ENCODE results near the gene GMPR. TPM values are rescaled to one million over a fixed set of nuclear protein-coding genes. Genes with fewer than 3 reads are reported as not detected.

Gene GMPR
- total RNA-seq, 1 donor from 2014 or later, result 0.96 TPM

GRCh38 chr6:16243055-16243454 lies 4.7 kb downstream of the GMPR start:
- H3K27me3 Mint-ChIP-seq (ENCODE audit: insufficient read depth), result peaks cover 24% of the 10 kb centered on the region
- H3K4me1 Mint-ChIP-seq (ENCODE audit: low read depth), result peaks cover 8% of the 10 kb centered on the region
- H3K9me3 Mint-ChIP-seq, result no peaks in the 10 kb centered on the region
- DNase-seq (ENCODE audit: low spot score), result no peak
- no peaks in the 10 kb centered on the region for H3K36me3 Mint-ChIP-seq (ENCODE audit: low read depth)
- no peak overlapping the region for H3K27ac Mint-ChIP-seq
- no peak overlapping the region for H3K4me3 Mint-ChIP-seq
- intact Hi-C loops (cut with micrococcal nuclease), result no loop called here

- no peak for DNase-seq (ENCODE audit: low spot score)
- Mint-ChIP-seq H3K4me1 (ENCODE audit: low read depth) (peaks cover 7% of the 10 kb centered on the region), H3K9me3 (no peaks in the 10 kb centered on the region), H3K27me3 (ENCODE audit: insufficient read depth) (peaks cover 24% of the 10 kb centered on the region), H3K36me3 (ENCODE audit: low read depth) (no peaks in the 10 kb centered on the region), H3K27ac (no peak overlapping the region), H3K4me3 (no peak overlapping the region)
- intact Hi-C loops (cut with micrococcal nuclease), result no loop called here
These were observed 5.3 kb downstream of the GMPR start for GRCh38 chr6:16243664-16244063.

GRCh38 chr6:16244446-16244845 lies 6.1 kb downstream of the GMPR start:
- Mint-ChIP-seq H3K4me3 (no peak overlapping the region), H3K9me3 (no peaks in the 10 kb centered on the region), H3K4me1 (ENCODE audit: low read depth) (no peaks in the 10 kb centered on the region), H3K27ac (no peak overlapping the region), H3K27me3 (ENCODE audit: insufficient read depth) (peaks cover 17% of the 10 kb centered on the region), H3K36me3 (ENCODE audit: low read depth) (no peaks in the 10 kb centered on the region)
- intact Hi-C loops (cut with micrococcal nuclease), result no loop called here
- DNase-seq (ENCODE audit: low spot score), result no peak

- H3K4me3 Mint-ChIP-seq, result no peak overlapping the region
These were observed 6.6 kb downstream of the GMPR start for GRCh38 chr6:16244869-16245451.

GRCh38 chr6:16248271-16248853 lies 10.0 kb downstream of the GMPR start:
- Mint-ChIP-seq H3K27ac (no peak overlapping the region), H3K27me3 (ENCODE audit: insufficient read depth) (peaks cover 7% of the 10 kb centered on the region), H3K9me3 (no peaks in the 10 kb centered on the region), H3K36me3 (ENCODE audit: low read depth) (no peaks in the 10 kb centered on the region), H3K4me1 (ENCODE audit: low read depth) (no peaks in the 10 kb centered on the region), H3K4me3 (no peak overlapping the region)
- intact Hi-C loops (cut with micrococcal nuclease), result no loop called here
- no peak for DNase-seq (ENCODE audit: low spot score)

More at GRCh38 chr6:16244869-16245451, 6.6 kb downstream of the GMPR start:
- Mint-ChIP-seq H3K9me3 (no peaks in the 10 kb centered on the region), H3K27me3 (ENCODE audit: insufficient read depth) (peaks cover 15% of the 10 kb centered on the region), H3K4me1 (ENCODE audit: low read depth) (no peaks in the 10 kb centered on the region), H3K36me3 (ENCODE audit: low read depth) (no peaks in the 10 kb centered on the region), H3K27ac (no peak overlapping the region)
- no peak for DNase-seq (ENCODE audit: low spot score)
- intact Hi-C loops (cut with micrococcal nuclease), result no loop called here

- Mint-ChIP-seq H3K27me3 (ENCODE audit: insufficient read depth) (peaks cover 2% of the 10 kb centered on the region), H3K4me3 (no peak overlapping the region), H3K36me3 (ENCODE audit: low read depth) (no peaks in the 10 kb centered on the region), H3K9me3 (no peaks in the 10 kb centered on the region), H3K27ac (no peak overlapping the region), H3K4me1 (ENCODE audit: low read depth) (no peaks in the 10 kb centered on the region)
- intact Hi-C loops (cut with micrococcal nuclease), result no loop called here
- no peak for DNase-seq (ENCODE audit: low spot score)
These were observed 11.6 kb downstream of the GMPR start for GRCh38 chr6:16249971-16250370.

GRCh38 chr6:16251706-16252105 lies 13.3 kb downstream of the GMPR start:
- Mint-ChIP-seq H3K27ac (no peak overlapping the region), H3K4me1 (ENCODE audit: low read depth) (no peaks in the 10 kb centered on the region), H3K4me3 (no peak overlapping the region), H3K27me3 (ENCODE audit: insufficient read depth) (no peaks in the 10 kb centered on the region), H3K36me3 (ENCODE audit: low read depth) (no peaks in the 10 kb centered on the region), H3K9me3 (no peaks in the 10 kb centered on the region)
- intact Hi-C loops (cut with micrococcal nuclease), result no loop called here
- no peak for DNase-seq (ENCODE audit: low spot score)

GRCh38 chr6:16252686-16253299 lies 14.4 kb downstream of the GMPR start:
- Mint-ChIP-seq H3K36me3 (ENCODE audit: low read depth) (no peaks in the 10 kb centered on the region), H3K27ac (no peak overlapping the region), H3K4me3 (no peak overlapping the region), H3K9me3 (no peaks in the 10 kb centered on the region), H3K27me3 (ENCODE audit: insufficient read depth) (no peaks in the 10 kb centered on the region), H3K4me1 (ENCODE audit: low read depth) (no peaks in the 10 kb centered on the region)
- DNase-seq (ENCODE audit: low spot score), result no peak
- intact Hi-C loops (cut with micrococcal nuclease), result no loop called here

- Mint-ChIP-seq H3K4me1 (ENCODE audit: low read depth) (no peaks in the 10 kb centered on the region), H3K27me3 (ENCODE audit: insufficient read depth) (no peaks in the 10 kb centered on the region), H3K27ac (no peak overlapping the region), H3K9me3 (no peaks in the 10 kb centered on the region), H3K36me3 (ENCODE audit: low read depth) (no peaks in the 10 kb centered on the region), H3K4me3 (no peak overlapping the region)
- no peak for DNase-seq (ENCODE audit: low spot score)
- intact Hi-C loops (cut with micrococcal nuclease), result no loop called here
These were observed 15.2 kb downstream of the GMPR start for GRCh38 chr6:16253399-16254144.

GRCh38 chr6:16254535-16254934 lies 16.1 kb downstream of the GMPR start:
- H3K9me3 Mint-ChIP-seq, result no peaks in the 10 kb centered on the region
- intact Hi-C loops (cut with micrococcal nuclease), result no loop called here
- no peak overlapping the region for H3K4me3 Mint-ChIP-seq
- H3K27ac Mint-ChIP-seq, result no peak overlapping the region
- no peaks in the 10 kb centered on the region for H3K4me1 Mint-ChIP-seq (ENCODE audit: low read depth)
- peaks cover 2% of the 10 kb centered on the region for H3K27me3 Mint-ChIP-seq (ENCODE audit: insufficient read depth)
- DNase-seq (ENCODE audit: low spot score), result no peak
- H3K36me3 Mint-ChIP-seq (ENCODE audit: low read depth), result no peaks in the 10 kb centered on the region

GRCh38 chr6:16256781-16257180 lies 18.4 kb downstream of the GMPR start:
- Mint-ChIP-seq H3K4me3 (no peak overlapping the region), H3K27ac (no peak overlapping the region), H3K36me3 (ENCODE audit: low read depth) (no peaks in the 10 kb centered on the region), H3K9me3 (no peaks in the 10 kb centered on the region), H3K4me1 (ENCODE audit: low read depth) (no peaks in the 10 kb centered on the region), H3K27me3 (ENCODE audit: insufficient read depth) (peaks cover 2% of the 10 kb centered on the region)
- intact Hi-C loops (cut with micrococcal nuclease), result no loop called here
- no peak for DNase-seq (ENCODE audit: low spot score)

- intact Hi-C loops (cut with micrococcal nuclease), result no loop called here
- Mint-ChIP-seq H3K36me3 (ENCODE audit: low read depth) (no peaks in the 10 kb centered on the region), H3K27me3 (ENCODE audit: insufficient read depth) (peaks cover 2% of the 10 kb centered on the region), H3K4me1 (ENCODE audit: low read depth) (no peaks in the 10 kb centered on the region), H3K4me3 (no peak overlapping the region), H3K27ac (no peak overlapping the region), H3K9me3 (no peaks in the 10 kb centered on the region)
- no peak for DNase-seq (ENCODE audit: low spot score)
These were observed 19.8 kb downstream of the GMPR start for GRCh38 chr6:16257999-16258708.

GRCh38 chr6:16258709-16259075 lies 20.3 kb downstream of the GMPR start:
- Mint-ChIP-seq H3K27ac (no peak overlapping the region), H3K9me3 (no peaks in the 10 kb centered on the region), H3K4me3 (no peak overlapping the region), H3K4me1 (ENCODE audit: low read depth) (no peaks in the 10 kb centered on the region), H3K27me3 (ENCODE audit: insufficient read depth) (peaks cover 2% of the 10 kb centered on the region), H3K36me3 (ENCODE audit: low read depth) (no peaks in the 10 kb centered on the region)
- intact Hi-C loops (cut with micrococcal nuclease), result no loop called here
- DNase-seq (ENCODE audit: low spot score), result no peak

Data from activated T-helper 1 cell treated with anti-CD3 and anti-CD28 coated beads, Interleukin-12 subunit alpha, Interleukin-12 subunit beta, Interleukin-2, Interleukin-4 antibody, amounts not matched to agents 30 ng/mL and 10 ng/mL and 1 ng/mL, durations not matched to agents 14 hours and 24 hours and 36 hours (primary cell).